ENCODE measurements around the gene SIAE. TPM values are rescaled to one million over a fixed set of nuclear protein-coding genes. Genes with fewer than 3 reads are reported as not detected.

Gene SIAE
- total RNA-seq (2012; rRNA removed) (3.3 and 4.7 TPM in 2 replicates), polyA plus RNA-seq (2012; rRNA removed) (11.3 and 12.0 TPM in 2 replicates), Bru-seq, nascent RNA (percentile 46 among the genes with signal in this experiment), BruChase-seq, experiment 1, labeled RNA remaining after a 6-hour chase (percentile 53 among the genes with signal in this experiment), BruChase-seq, experiment 2, labeled RNA remaining after a 2-hour chase (percentile 47 among the genes with signal in this experiment)
- polyA plus RNA-seq (2012; cell fraction: cytosol; rRNA removed), result 5.8 and 10.3 TPM in 2 replicates
- 5.5 and 14.4 TPM in 2 replicates for polyA plus RNA-seq (2012; cell fraction: nucleus; rRNA removed; ENCODE audit: low replicate concordance)
- long read RNA-seq, full-length matches to known transcripts, result 5 of 11 reads
- long read RNA-seq, partial matches to known transcripts, result 3 of 11 reads
- long read RNA-seq, other reads (novel, unspliced or antisense), result 3 of 11 reads

- in situ Hi-C loops (cut with MboI; ENCODE audit: low sequenced_read_pairs), result loop anchor here (5.0 to 25.0 kb wide), 2 partner anchors 89 to 739 kb away; partner anchors contain the start of gene ESAM
- WGBS, 2 experiments (ENCODE audit: extremely low coverage in 2 of 2, insufficient read length in 1 of 2), result 0% methylated on average over 12 of the region's 58 CpGs; no CpG with 5 or more reads in 1 of the 2 experiments
These were observed at the start of gene SIAE, which contains the start of gene SPA17 for GRCh38 chr11:124673333-124674167. Gene SIAE, minus strand, starts transcription at chr11:124673739. Its CDS starts 31 bp downstream, at chr11:124673708. Gene SPA17, plus strand, starts transcription at chr11:124673904. Its CDS starts 1,361 bp downstream, at chr11:124675265.

More at GRCh38 chr11:124673333-124674167, at the start of gene SIAE, which contains the start of gene SPA17:
- Histone ChIP-seq H2BK15ac (ENCODE audit: low read depth, low read length) (peak within 1 kb of the TSS; percentile 53; the same call in 2 of the 3 replicates), H3K18ac (ENCODE audit: low read depth, low read length) (peak within 1 kb of the TSS; percentile 72), H3K23ac (ENCODE audit: low read depth, low read length) (peak within 1 kb of the TSS; percentile 77), H2BK20ac (ENCODE audit: low read depth, low read length) (peak within 1 kb of the TSS; percentile 67), H4K20me1 (ENCODE audit: insufficient read depth, low read length) (no peaks in the 10 kb centered on the region), H3K56ac (ENCODE audit: extremely low read depth, insufficient read depth, low read length) (peak within 1 kb of the TSS; percentile 81), H2AFZ (replicated peaks; ENCODE audit: low read length, poor library complexity) (peak within 1 kb of the TSS; percentile 98), H4K8ac (ENCODE audit: low read depth in 2 of 2, low read length in 2 of 2) (peak within 1 kb of the TSS; percentile 46 to 94), H3K14ac (replicated peaks; ENCODE audit: low read depth, low read length) (peak within 1 kb of the TSS; percentile 98), H3K79me1 (ENCODE audit: low read depth in 1 of 2, low read length in 2 of 2) (peaks cover 10 to 20% of the 10 kb centered on the region in 2 experiments; a peak in 3 of 4 replicates), H2AK5ac (ENCODE audit: low read depth, low read length) (peak within 1 kb of the TSS; percentile 83), H3K27ac (ENCODE audit: insufficient read depth, low read length) (peak within 1 kb of the TSS; percentile 77), H3K4me2 (ENCODE audit: low read depth, low read length) (peak within 1 kb of the TSS; percentile 89), H3K4ac (ENCODE audit: low read depth, low read length) (peak within 1 kb of the TSS; percentile 87), H3K27me3 (ENCODE audit: control insufficient read depth, insufficient read depth, low read length) (no peaks in the 10 kb centered on the region), H4K91ac (ENCODE audit: insufficient read depth, low read depth, low read length) (peak within 1 kb of the TSS; percentile 84), H2AK9ac (replicated peaks; ENCODE audit: low read depth, low read length, poor library complexity) (peak within 1 kb of the TSS; percentile 87), H3K9me1 (ENCODE audit: insufficient read depth, low read length) (peaks cover 4% of the 10 kb centered on the region; the same call in 1 of the 2 replicates), H3K9ac (ENCODE audit: low read depth, low read length) (peak within 1 kb of the TSS; percentile 85), H3K36me3 (ENCODE audit: control insufficient read depth, insufficient read depth, low read length) (no peaks in the 10 kb centered on the region), H2BK120ac (ENCODE audit: low read depth, low read length) (peak within 1 kb of the TSS; percentile 92), H2BK5ac (ENCODE audit: low read depth, low read length, poor library complexity, severe bottlenecking) (peak within 1 kb of the TSS; percentile 54), H3K4me1 (ENCODE audit: control insufficient read depth, insufficient read depth, low read length) (peaks cover 9% of the 10 kb centered on the region), H3K4me3 (ENCODE audit: insufficient read depth, low read depth, low read length) (peak within 1 kb of the TSS; percentile 90), H4K5ac (ENCODE audit: low read depth, low read length) (peak within 1 kb of the TSS; percentile 31), H3K9me3 (ENCODE audit: control insufficient read depth, insufficient read depth, low read length) (no peaks in the 10 kb centered on the region)
- TF ChIP-seq MAZ (IDR thresholded peaks at IDR 0.05; ENCODE audit: borderline replicate concordance, low read depth, low read length), result peak; percentile 41; the same call in 1 of the 2 replicates
- TF ChIP-seq CEBPB (IDR thresholded peaks at IDR 0.05; ENCODE audit: low read depth, low read length), result no peak
- TF ChIP-seq SMC3 (IDR thresholded peaks at IDR 0.05; ENCODE audit: low read depth, low read length), result 0 out of 2 replicates have a peak, but pooled peaks have one; percentile 1
- TF ChIP-seq POLR2A (IDR thresholded peaks at IDR 0.05; ENCODE audit: low read depth, low read length), result peak; percentile 80
- TF ChIP-seq FOS (IDR thresholded peaks at IDR 0.05; ENCODE audit: low read depth, low read length), result no peak
- no peak for TF ChIP-seq RAD21 (IDR thresholded peaks at IDR 0.05; ENCODE audit: low read length)
- ChIA-PET CTCF (interaction anchor here (1.4 kb wide), 1 partner anchor 163 kb away, joined by 3 read pairs; no protein-coding TSS in a partner anchor), POLR2A (ENCODE audit: unreplicated experiment) (interaction anchor here (0.6 kb wide), 3 partner anchors 64 to 876 kb away, joined by 3 to 6 read pairs (median 3); no protein-coding TSS in a partner anchor)
- dilution Hi-C loops (cut with HindIII; ENCODE audit: low sequenced_read_pairs, unreplicated experiment) (no loop called here), intact Hi-C loops (cut with micrococcal nuclease) (loop anchor here (1.0 to 10.0 kb wide), 4 partner anchors 71 to 164 kb away; partner anchors contain the start of gene MSANTD2)
- peak; percentile 95 for DNase-seq
- no TSS peak for BruUV-seq (replicated peaks)
- peak; percentile 97 for ATAC-seq (ENCODE audit: low read depth)
